CD14-positive monocyte (primary cell): ENCODE measurements around the gene ATXN7L1. TPM values are rescaled to one million over a fixed set of nuclear protein-coding genes. Genes with fewer than 3 reads are reported as not detected.

Experiments used
- DNase-seq, 3 donors: peaks; one replicate each; pipeline ENCODE4 v3.0.0-alpha.2; 2011 to 2022
- H2AFZ ChIP-seq: 2 replicates; pipeline ENCODE4 v1.6.0; 2012; ENCODE audit warnings: mild to moderate bottlenecking, low read depth, low read length, inconsistent platforms; ENCODE audit not compliant: insufficient read depth, poor library complexity, severe bottlenecking
- H3K27ac ChIP-seq, 2 donors: 1 replicate in 1 of 2; 2 replicates in 1 of 2; pipeline ENCODE4 v1.5.1; 2012 to 2013; ENCODE audit warnings: low read length in 2 of 2, control low read depth in 1 of 2, inconsistent platforms in 1 of 2, low read depth in 1 of 2, mild to moderate bottlenecking in 1 of 2
- H3K27me3 ChIP-seq, 2 donors: one replicate each; pipeline versions ENCODE4 v1.6.0 to v1.6.1; 2011 to 2013; ENCODE audit warnings: low read length in 2 of 2; ENCODE audit not compliant: control insufficient read depth in 2 of 2, insufficient read depth in 2 of 2
- H3K36me3 ChIP-seq, 2 donors: replicated peaks in 1 of 2; 1 replicate in 1 of 2; 2 replicates in 1 of 2; pipeline versions ENCODE4 v1.5.1 to v1.6.1; 2012 to 2013; ENCODE audit warnings: low read length in 2 of 2, control low read depth in 1 of 2, inconsistent platforms in 1 of 2, mild to moderate bottlenecking in 1 of 2; ENCODE audit not compliant: insufficient read depth in 2 of 2, control insufficient read depth in 1 of 2
- H3K4me1 ChIP-seq, 2 donors: 1 replicate in 1 of 2; 2 replicates in 1 of 2; pipeline versions ENCODE4 v1.5.1 to v1.6.1; 2012 to 2013; ENCODE audit warnings: low read length in 2 of 2, control low read depth in 1 of 2, inconsistent platforms in 1 of 2, mild to moderate bottlenecking in 1 of 2, moderate library complexity in 1 of 2; ENCODE audit not compliant: insufficient read depth in 2 of 2, control insufficient read depth in 1 of 2
- H3K4me2 ChIP-seq: replicated peaks from 2 replicates; pipeline ENCODE3; 2012; ENCODE audit warnings: low read length, moderate library complexity, mild to moderate bottlenecking; ENCODE audit not compliant: poor library complexity, severe bottlenecking; ENCODE audit errors: extremely low read depth
- H3K4me3 ChIP-seq, 3 experiments: fragments of 200-600 bp in 1 of 3; sonication (generic) in 1 of 3; replicated peaks in 1 of 3; 1 replicate in 2 of 3; 2 replicates in 1 of 3; pipeline ENCODE4 v1.5.1; 2011 to 2013; ENCODE audit warnings: low read length in 3 of 3, mild to moderate bottlenecking in 3 of 3, control low read depth in 2 of 3, low read depth in 2 of 3, inconsistent platforms in 1 of 3, moderate library complexity in 1 of 3
- H3K79me2 ChIP-seq: 2 replicates; pipeline ENCODE4 v1.6.0; 2012; ENCODE audit warnings: mild to moderate bottlenecking, control low read depth, inconsistent platforms, low read length, moderate library complexity; ENCODE audit not compliant: insufficient read depth
- H3K9ac ChIP-seq: 2 replicates; pipeline ENCODE4 v1.6.0; 2017; ENCODE audit warnings: low read length, mild to moderate bottlenecking; ENCODE audit not compliant: insufficient read depth, poor library complexity, severe bottlenecking
- H3K9me3 ChIP-seq, 2 donors: replicated peaks in 1 of 2; 1 replicate in 1 of 2; 2 replicates in 1 of 2; pipeline versions ENCODE4 v1.5.1 to v1.6.1; 2012 to 2013; ENCODE audit warnings: low read length in 2 of 2, control low read depth in 1 of 2; ENCODE audit not compliant: control insufficient read depth in 1 of 2, insufficient read depth in 1 of 2
- H4K20me1 ChIP-seq: 2 replicates; pipeline ENCODE4 v1.6.0; 2012; ENCODE audit warnings: mild to moderate bottlenecking, low read length, control low read depth, moderate library complexity; ENCODE audit not compliant: insufficient read depth
- H3K27ac Mint-ChIP-seq, 7 donors: one replicate each; pipeline ENCODE4 v1.8.0; 2020; ENCODE audit warnings: mild to moderate bottlenecking in 7 of 7, mixed read lengths in 7 of 7, moderate library complexity in 6 of 7, inconsistent platforms in 2 of 7
- H3K27me3 Mint-ChIP-seq, 3 donors: one replicate each; pipeline ENCODE4 v1.8.0; 2021 to 2022; ENCODE audit warnings: low read depth in 3 of 3, mild to moderate bottlenecking in 3 of 3, mixed read lengths in 3 of 3, moderate library complexity in 3 of 3, inconsistent platforms in 1 of 3
- H3K36me3 Mint-ChIP-seq, 2 donors: one replicate each; pipeline ENCODE4 v1.8.0; 2020; ENCODE audit warnings: mixed read lengths in 2 of 2, inconsistent platforms in 1 of 2, mild to moderate bottlenecking in 1 of 2
- H3K4me1 Mint-ChIP-seq: one replicate; pipeline ENCODE4 v1.8.0; 2020; ENCODE audit warnings: mild to moderate bottlenecking, mixed read lengths
- H3K4me3 Mint-ChIP-seq, 2 donors: one replicate each; pipeline ENCODE4 v1.8.0; 2020; ENCODE audit warnings: mild to moderate bottlenecking in 2 of 2, mixed read lengths in 2 of 2, moderate library complexity in 1 of 2
- H3K9me3 Mint-ChIP-seq, 7 donors: one replicate each; pipeline ENCODE4 v1.8.0; 2020 to 2022; ENCODE audit warnings: mixed read lengths in 7 of 7, mild to moderate bottlenecking in 6 of 7, moderate library complexity in 6 of 7, inconsistent platforms in 2 of 7
- CTCF ChIP-seq: fragments of 200-600 bp; IDR thresholded peaks from one replicate; pipeline ENCODE4 v1.8.0; 2022; ENCODE audit warnings: antibody characterized with exemption, mild to moderate bottlenecking
- WGBS: methylation state at CpG from one replicate; pipeline ENCODE4 v1.1.5; 2013; ENCODE audit warnings: missing lambda C conversion rate; ENCODE audit not compliant: insufficient coverage; 5-methylcytosine and 5-hydroxymethylcytosine counted together
- intact Hi-C, 2 donors: fragments of 100-400 bp; cut with micrococcal nuclease; formaldehyde crosslinking; loops; one replicate each; pipeline versions ENCODE4 v1.15.0 to v1.15.1; 2023
- polyA plus RNA-seq, 3 donors: library from polyadenylated mRNA; depleted of rRNA in 1 of 3; unstranded in 2 of 3; stranded (reverse) in 1 of 3; fragments of 300-500 nt in 2 of 3; fragments of >200 nt in 1 of 3; fragmentation: Illumina TruSeq in 2 of 3; gene quantifications; 1 replicate in 2 of 3; 2 replicates in 1 of 3; pipeline ENCODE4 v1.2.3, GENCODE V29; 2012 to 2021

The ATXN7L1 gene
- polyA plus RNA-seq, 3 donors, result 4.5 to 12.2 (median 11.2) TPM

- Histone ChIP-seq H3K79me2 (no peaks in the 10 kb centered on the region), H2AFZ (no peak overlapping the region), H3K9ac (no peak overlapping the region), H3K27me3 (no peaks in the 10 kb centered on the region), H3K4me1 (peaks cover 49 to 58% of the 10 kb centered on the region in 2 donors), H3K36me3 (no peaks in the 10 kb centered on the region), H3K4me3 (no peak overlapping the region), H3K4me2 (no peak overlapping the region), H3K9me3 (no peaks in the 10 kb centered on the region), H4K20me1 (no peaks in the 10 kb centered on the region), H3K27ac (no peak overlapping the region)
- no peak for TF ChIP-seq CTCF
- H3K27me3 Mint-ChIP-seq, result peaks cover 0 to 3% (median 0%) of the 10 kb centered on the region in 3 donors
- no peak overlapping the region for H3K4me3 Mint-ChIP-seq
- H3K36me3 Mint-ChIP-seq, result peaks cover 6 to 12% of the 10 kb centered on the region in 2 donors
- intact Hi-C loops, result no loop called here
- peak overlapping the region in 1 of 7 donors; percentile 16 for H3K27ac Mint-ChIP-seq
- peaks cover 67% of the 10 kb centered on the region for H3K4me1 Mint-ChIP-seq
- 100% methylated on average over 4 of the region's 6 CpGs for WGBS
- no peaks in the 10 kb centered on the region for H3K9me3 Mint-ChIP-seq
- DNase-seq, result no peak
These were observed 65.1 kb downstream of the ATXN7L1 start for GRCh38 chr7:105811189-105811847.

GRCh38 chr7:105810556-105810955 lies 65.8 kb downstream of the ATXN7L1 start:
- Histone ChIP-seq H3K4me1 (peaks cover 44 to 54% of the 10 kb centered on the region in 2 donors), H4K20me1 (no peaks in the 10 kb centered on the region), H2AFZ (no peak overlapping the region), H3K79me2 (no peaks in the 10 kb centered on the region), H3K36me3 (no peaks in the 10 kb centered on the region), H3K4me2 (no peak overlapping the region), H3K27me3 (no peaks in the 10 kb centered on the region), H3K9me3 (no peaks in the 10 kb centered on the region), H3K4me3 (no peak overlapping the region), H3K27ac (no peak overlapping the region), H3K9ac (no peak overlapping the region)
- no peak for DNase-seq
- intact Hi-C loops, result no loop called here
- Mint-ChIP-seq H3K36me3 (peaks cover 8 to 14% of the 10 kb centered on the region in 2 donors), H3K4me3 (no peak overlapping the region), H3K27ac (peak overlapping the region in 4 of 7 donors; percentile 4 to 82 (median 58)), H3K9me3 (no peaks in the 10 kb centered on the region), H3K27me3 (peaks cover 0 to 3% (median 0%) of the 10 kb centered on the region in 3 donors), H3K4me1 (peaks cover 67% of the 10 kb centered on the region)
- 96% methylated on average over 8 of the region's 8 CpGs for WGBS
- no peak for TF ChIP-seq CTCF
